Limb (tissue), 2 donors: ENCODE results near the gene PELO.
"Not testable (repeated sequence)": the region's sequence is repeated elsewhere in the genome, so short reads cannot be mapped to it uniquely, and the experiment has no call there.

Experiments used
- DNase-seq, 2 donors: peaks; one replicate each; pipeline ENCODE4 v3.0.0-alpha.2; 2016; ENCODE audit errors: extremely low spot score in 2 of 2

Gene PELO, protein sequence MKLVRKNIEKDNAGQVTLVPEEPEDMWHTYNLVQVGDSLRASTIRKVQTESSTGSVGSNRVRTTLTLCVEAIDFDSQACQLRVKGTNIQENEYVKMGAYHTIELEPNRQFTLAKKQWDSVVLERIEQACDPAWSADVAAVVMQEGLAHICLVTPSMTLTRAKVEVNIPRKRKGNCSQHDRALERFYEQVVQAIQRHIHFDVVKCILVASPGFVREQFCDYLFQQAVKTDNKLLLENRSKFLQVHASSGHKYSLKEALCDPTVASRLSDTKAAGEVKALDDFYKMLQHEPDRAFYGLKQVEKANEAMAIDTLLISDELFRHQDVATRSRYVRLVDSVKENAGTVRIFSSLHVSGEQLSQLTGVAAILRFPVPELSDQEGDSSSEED

DNA sequence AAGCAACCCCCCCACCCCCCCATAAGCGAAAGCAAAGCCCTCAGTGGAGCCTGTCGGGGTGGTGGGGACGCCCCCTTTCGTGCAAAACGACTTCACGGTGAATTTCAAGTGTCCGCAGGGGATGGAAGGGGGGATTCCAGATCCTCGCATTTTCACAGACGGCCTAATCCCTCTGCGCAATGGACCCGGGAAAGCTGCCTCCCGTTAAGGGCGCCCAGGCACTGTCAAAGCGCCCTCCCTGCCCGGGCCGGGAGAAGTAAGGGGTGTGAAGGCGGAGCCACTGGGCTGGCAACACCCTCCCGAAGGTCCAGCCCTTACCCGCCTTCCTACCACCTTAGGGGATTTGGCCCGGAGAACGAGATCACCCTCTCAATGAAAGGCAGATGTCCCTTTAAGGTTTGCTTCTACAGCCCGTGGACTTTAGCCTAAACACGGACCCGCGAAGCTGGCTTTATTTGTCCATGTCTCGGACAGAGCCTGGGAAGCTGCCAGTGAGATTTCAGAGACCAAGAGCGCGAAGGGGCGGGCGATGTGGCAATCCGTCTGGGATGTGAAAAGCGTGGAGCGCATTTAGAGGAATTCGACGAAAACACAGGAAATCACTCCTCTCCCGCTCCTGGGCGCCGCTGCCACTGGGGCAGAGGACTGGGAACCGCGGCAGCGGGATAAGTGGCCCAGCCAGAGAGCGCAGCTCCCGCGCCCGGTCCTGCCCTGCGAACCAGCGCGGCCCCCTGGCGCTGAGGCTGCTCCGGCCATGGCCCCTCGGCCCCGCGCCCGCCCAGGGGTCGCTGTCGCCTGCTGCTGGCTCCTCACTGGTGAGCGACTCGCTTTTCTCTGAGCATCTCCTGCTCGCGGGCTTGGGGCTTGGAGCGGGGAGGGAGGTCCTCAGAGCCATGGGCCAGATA is at the start of gene PELO, which contains the start of gene ITGA1:
Gene PELO (plus strand): TSS at position 317 of the 905 bp plus-strand sequence. CDS start 12,479 bp downstream, outside the sequence.
Gene ITGA1 (plus strand): TSS at position 317 of the 905 bp plus-strand sequence. CDS start 438 bp downstream, at position 755.
- peak; percentile 72 to 78 for DNase-seq

DNA sequence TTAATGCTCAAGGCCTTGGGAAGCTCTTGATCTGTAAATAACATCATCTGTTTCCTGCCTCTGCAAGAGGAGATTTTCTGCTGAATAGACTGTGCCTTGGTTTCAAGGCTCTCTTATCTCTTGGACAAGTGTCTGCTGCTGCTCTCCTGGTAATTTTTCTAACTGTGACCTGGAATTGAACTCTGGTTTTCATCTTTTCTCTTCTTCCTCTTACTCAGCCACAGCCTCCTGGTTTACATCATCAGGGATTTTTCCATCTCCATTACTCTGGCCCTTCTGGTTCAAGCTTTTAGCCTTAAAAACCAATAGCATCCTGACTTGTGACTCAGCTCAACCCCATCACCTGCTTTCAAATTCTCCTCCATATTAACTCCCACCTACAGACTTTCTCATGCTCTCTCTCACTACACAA is 49.6 kb upstream of the PELO start:
- DNase-seq = no peak

DNA sequence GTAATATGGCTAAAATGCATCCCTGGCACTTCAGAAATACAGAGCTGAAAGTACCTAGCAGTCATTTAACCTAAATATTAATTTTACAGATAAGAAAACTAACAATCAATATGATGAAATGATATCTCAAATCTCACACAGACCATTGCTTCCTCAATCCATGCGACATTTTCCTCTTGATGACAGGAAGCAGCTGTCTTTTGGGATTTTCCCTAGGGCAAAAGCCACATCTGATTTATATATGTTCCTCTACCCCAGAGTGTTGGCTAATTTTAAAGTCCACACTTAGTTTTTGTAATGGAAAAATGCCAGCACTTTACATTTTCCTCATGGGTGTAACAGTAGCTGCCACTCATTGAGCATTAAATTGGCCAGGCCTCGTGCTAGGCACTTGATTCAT is 47.7 kb upstream of the PELO start:
- DNase-seq = no peak

DNA sequence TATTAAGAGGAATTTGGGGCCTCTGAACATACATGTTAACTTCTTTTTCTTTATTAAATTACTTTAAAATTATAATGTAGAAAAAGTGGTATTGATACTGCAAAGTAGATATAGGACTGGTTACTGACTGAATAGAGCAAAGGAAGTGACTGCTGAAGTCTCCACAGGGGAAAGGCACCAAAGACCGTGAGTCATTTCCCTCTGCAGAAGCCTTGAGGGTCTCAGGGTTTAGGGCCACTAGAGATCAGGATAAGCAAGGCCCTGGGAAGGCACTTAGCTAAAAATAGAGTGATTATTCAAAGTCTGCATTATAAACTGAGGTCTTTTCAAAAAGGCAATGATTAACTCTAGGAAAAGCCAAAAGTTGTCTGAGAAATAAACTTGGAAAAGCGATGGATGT is 44.7 kb upstream of the PELO start:
- DNase-seq = no peak

DNA sequence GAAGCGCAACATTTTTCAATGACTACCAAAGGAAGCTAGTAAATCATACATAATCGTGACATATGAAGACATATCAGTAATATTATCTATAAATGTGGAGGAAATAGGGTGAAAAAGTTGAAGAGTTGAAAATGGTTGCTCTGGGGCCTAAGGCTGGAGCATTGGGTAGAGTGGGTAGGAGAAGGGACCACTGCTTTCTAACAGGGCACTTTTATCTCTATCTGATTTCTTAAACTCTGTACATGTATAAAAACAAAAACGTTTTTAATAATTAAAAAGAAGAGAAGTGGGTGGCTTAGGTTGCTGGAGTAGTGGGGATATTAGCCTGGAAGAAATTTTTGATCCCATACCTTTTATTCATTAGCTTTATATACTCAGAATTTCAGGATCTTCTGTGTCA is 44.2 kb upstream of the PELO start:
- no peak for DNase-seq

DNA sequence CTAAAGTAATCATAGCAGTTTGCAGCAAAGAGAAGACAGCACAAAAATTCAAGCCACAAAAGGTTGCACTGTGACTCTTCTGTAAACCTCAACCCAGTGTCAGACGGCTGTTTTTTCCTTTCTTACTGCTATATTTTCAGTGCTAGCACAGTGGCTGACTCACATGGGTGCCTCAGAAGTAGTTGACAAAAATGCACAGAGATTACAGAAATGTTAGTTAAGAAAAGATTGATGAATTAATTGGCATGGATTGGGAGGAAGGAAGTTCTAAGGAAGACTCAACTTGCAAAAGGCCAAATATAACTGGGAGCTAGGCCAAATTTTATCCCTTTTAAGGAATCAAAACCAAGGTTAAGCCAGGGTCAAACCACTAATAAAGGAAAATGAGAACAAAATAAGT is 43.7 kb upstream of the PELO start:
- no peak for DNase-seq

DNA sequence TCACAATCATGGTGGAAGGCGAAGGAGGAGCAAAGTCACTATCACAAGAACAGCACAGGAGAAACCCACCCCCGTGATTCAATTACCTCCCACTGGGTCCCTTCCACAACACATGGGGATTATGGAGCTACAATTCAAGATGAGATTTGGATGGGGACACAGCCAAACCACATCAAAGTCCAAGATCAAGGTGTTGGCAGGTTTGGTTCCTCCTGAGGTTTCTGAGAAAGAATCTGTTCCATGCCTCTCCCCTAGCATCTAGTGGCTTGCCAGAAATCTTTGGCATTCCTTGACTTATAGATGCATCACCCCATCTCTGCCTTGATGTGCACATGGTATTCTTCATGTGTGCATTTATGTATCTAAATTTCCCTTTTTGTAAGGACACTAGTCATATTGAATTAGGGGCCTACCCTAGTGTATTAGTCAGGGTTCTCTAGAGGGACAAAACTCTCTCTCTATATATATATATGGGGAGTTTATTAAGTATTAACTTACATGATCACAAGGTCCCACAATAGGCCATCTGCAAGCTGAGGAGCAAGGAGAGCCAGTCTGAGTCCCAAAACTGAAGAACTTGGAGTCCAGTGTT is 42.8 kb upstream of the PELO start:
- DNase-seq = not testable (repeated sequence)

DNA sequence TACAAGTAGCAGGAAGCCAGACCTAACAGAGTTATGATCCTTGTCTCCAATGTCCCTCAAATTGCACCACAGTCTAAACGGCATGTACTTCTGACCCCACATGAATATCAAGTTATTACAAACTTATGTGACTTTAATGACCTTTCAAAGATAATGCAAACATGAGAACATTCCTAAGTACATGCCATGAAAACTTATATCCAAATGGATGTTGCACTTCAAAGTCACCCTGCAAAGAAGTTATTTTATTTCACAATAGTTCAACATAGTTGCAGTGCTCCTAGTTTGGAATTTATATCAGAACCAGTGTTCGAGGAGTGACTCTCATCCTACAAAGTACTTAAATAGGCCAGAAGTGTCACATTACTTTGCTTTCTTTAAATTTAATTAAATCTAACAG is 41.2 kb upstream of the PELO start:
- DNase-seq = no peak

DNA sequence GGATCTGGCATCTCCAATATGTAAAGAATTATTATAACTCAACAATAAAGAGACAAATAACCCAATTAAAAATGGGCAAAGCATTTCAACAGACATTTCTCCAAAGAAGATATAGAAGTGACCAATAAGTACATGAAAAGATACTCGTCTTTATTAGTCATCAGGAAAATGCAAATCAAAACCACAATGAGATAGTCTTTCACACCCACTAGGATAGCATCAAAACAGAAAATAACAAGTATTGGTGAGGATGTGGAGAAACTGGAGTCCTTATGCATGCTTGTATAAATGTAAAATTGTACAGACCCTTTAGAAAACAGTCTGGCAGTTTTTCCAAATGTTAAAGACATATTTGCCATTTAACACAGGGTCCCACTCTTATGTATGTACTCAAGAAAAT is 39.1 kb upstream of the PELO start:
- no peak for DNase-seq

DNA sequence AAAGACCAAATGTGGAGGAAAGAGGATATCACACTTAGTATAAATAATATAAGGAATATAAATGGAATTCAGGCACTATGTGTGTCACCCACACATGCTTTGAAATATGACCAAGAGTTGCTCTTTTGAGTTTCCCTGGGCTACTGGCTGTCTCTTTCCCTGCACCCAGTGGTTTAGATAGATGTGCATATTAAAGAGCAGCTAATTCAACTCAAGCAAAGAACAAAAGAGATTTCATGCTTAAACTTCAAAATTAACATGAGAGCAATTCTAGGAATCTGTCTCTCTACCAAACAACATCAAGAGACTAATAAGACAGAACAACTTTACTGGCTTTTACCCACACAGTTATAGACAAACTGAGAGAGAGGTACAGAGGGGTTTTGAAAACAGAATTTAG is 38.0 kb upstream of the PELO start:
- DNase-seq = no peak

DNA sequence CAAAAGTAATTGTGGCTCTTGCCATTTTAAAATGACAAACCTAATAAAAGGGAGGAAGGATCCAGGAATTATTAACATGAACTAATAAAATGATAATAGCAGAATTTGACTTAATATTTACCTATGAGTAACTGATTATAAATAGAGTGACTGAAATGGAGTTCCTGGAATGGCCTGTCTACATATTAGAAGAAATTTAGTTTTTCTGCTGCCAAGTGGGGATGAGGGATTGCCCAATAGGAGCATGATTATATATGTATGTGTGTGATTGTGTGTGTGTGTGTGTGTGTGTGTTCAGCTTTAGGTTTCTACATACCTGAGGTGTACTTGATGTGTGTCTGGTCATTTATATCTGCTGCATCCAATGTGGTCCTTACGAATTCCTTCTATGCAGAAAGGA is 36.6 kb upstream of the PELO start:
- DNase-seq = no peak

DNA sequence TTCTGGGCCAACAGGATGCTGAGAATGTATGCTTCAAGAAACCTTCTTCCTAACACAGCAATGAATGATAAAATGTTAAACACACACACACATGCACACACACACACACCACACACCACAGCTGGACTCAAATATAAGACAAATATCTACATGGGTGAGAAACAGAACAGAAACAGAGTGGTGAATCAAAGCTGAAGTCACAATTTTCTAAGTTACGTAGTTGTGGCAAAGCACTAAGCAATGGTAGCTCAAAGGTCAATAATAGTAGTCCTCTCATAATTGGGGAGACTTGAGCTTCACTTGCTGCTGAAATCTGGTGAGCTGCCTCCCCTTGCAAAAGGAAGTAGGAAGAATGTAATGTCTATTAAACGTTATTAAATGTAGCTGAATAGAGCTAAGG is 33.7 kb upstream of the PELO start:
- DNase-seq = no peak

DNA sequence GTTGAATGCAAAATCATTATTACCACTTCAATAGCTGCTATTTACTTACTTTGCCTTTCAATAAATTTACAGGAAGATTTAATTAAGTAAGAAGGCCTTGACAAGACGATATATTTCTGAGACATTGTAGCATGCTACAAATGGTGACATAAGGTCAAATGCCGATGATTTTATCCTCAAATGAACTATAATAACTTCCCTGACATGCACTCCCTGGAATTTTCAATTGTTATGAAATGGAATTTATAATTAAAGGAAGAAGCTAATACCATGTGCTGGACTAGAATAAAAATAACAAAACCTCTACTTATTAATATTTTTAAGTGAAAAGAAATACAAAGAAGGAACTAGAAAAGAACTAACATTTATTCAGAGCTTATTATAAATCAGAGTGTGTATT is 30.2 kb upstream of the PELO start:
- no peak for DNase-seq

DNA sequence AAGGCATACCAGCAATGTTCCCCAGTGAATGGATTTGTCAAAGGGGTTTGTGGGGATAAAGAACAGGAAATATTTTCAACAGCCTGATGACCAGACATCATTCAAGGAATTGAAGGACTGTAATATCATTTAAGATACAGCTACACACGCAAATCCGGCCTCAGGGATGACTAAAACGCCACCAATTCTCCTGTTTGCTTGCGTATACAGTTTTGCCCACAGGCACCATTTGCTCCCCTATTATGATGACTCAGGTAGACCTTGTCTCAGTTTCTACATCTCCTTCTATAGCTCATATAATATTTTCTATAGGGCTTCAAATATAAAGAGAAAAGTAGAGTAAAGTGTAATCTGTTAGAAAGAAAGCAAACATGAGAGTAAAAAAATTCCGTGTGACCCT is 29.7 kb upstream of the PELO start:
- DNase-seq = no peak

DNA sequence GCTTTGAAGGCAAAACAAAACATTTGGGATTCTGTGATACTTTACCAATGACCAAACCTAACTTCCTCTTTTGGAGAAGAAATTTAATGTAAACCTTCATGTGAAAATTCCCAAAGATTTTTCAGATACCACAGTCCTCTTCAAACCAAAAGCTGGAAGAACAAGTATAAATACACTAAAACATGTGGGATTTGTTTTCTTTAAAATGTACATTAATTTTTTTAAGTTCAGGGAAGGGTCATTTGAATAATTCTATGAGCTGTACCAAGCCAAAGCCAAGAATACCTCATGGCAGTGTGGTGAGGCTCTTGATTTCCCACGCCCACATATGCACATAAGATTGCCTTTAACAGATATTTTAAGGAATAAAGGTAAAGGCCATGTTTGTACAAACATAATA is 28.4 kb upstream of the PELO start:
- no peak for DNase-seq

DNA sequence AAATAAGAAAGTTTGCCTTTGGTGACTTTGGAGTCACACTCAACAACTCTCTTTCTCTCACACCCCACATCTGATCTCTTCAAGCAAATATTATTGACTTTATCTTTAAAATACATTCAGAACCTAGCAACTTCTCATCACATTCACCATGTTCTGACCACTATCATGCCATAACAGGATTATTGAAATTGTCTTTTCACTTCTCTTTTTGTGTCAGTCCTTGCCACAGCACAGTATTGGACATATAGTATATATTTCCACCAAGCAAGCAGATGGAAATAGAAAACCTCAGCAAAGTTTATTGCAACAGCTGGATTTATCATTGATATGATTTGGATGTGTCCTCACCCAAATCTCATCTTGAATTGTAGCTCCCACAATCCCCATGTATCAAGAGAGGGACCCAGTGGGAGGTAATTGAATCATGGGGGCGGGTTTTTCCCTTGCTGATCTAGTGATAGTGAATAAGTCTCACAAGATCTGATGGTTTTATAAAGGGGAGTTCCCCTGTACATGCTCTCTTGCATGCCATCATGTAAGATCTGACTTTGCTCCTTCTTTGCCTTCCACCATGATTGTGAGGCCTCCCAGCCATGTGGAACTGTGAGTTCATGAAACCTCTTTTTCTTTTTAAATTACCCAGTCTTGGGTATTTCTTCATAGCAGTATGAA is 26.9 kb upstream of the PELO start:
- DNase-seq = no peak

DNA sequence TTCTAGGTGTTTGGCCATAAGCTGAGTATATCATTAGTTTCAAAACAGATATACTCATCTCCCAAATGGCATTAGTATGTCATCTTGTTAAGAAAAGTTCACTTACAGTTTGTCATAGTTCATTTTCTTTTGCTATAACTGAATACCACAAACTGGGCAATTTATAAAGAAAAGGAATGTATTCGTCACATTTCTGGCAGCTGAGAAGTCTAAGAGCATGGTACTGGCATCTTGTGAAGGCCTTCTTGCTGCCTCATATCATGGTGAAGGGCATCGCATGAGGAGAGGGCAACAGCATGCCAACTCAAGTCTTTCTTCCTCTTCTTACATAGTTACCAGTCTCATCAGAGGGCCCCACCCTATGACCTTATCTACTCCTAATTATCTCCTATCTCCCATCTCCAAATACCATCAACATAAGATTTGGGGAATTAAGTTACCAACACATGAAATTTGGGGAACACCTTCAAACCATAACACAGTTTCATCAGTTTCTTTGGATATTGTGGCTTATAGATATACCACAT is 20.4 kb upstream of the PELO start:
- DNase-seq = no peak

DNA sequence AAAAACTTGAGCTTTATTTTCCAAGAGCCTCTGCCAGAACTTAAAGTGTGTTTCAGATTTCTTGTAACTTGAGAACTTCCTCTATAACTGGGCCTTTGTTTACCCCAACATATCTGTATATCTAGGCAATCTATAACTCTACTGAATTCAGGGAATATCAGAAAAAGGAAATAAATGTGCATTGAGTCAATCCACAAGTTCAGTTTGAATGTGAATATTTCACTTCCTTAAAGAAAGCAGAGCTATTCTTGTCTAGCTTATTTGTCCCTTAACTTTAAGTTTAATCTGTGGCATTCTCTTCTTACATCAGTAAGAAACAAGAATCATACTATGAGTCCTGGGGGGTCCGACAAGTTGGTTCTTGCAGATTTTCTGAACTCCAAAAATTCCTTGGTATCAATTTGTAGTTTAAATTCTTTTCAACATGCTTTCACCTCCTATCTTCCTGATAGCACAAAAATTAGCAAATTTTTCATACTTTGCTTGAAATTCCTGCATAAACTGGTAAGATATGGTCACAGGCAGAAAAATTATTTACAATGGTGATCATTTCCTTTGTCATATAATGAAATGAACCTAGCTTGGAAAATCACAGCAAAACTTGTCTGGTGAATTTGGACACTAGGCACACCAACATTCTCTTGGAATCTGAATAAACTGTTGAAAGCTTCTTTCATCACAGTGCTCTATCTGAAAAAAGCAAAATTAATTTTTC is 19.8 kb upstream of the PELO start:
- no peak for DNase-seq

DNA sequence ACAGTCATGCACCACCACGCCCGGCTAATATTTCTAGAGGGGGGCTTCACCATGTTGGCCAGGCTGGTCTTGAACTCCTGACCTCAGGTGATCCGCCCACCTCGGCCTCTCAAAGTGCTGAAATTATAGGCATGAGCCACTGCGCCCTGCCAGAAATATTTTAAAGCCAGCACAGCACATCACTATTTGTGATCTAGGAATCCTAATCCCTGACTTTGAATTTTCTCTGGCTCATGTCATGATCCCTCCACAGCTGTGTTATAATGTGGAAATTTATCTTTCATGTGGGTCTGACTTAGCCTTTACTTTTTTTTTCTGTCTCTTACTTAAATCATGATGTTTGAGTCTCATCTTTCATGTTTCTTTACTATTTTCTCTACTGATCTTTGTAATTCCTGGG is 18.7 kb upstream of the PELO start:
- DNase-seq = no peak

DNA sequence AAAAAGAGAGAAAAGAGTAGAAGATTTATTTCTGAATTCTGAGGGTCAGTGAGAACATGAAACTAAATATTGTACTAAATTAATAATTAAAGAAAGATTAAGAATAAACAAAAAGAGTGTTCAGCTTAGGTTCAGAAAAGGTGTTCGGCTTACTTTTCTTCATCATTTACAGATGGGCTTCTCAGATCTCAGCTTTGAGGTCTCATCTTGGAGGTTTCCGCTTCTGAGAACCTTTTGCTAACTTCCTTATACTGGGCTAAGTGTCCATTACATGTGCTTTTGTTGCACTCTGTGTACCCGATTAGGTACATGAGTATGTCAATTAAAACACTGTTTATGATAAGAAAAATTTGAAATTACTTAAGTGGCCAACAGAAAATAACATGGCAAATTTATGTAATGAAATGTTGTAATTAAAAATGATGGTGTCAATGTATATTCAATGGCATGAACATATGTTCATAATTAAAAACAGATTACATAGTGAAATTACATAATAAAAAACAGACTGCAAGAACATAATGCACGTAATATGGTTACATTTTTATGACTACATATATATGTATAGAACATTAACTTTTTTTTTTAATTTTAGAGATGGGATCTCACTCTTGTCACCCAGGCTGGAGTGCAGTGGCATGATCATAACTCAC is 17.3 kb upstream of the PELO start:
- DNase-seq = no peak
